T-helper 2 cell treated with Interferon-gamma antibody and Interleukin-4, amounts not matched to agents 5 μg/mL and 100 μg/mL, for 36 hours (primary cell): ENCODE data around the gene ZNF594.
"Not testable (repeated sequence)": the region's sequence is repeated elsewhere in the genome, so short reads cannot be mapped to it uniquely, and the experiment has no call there.

ENCODE experiments used
- DNase-seq: peaks from one replicate; pipeline ENCODE4 v3.0.0; 2021; ENCODE audit warnings: low spot score
- H3K27ac Mint-ChIP-seq: one replicate; pipeline ENCODE4 v1.8.0; 2021; ENCODE audit warnings: mild to moderate bottlenecking, mixed read lengths
- H3K27me3 Mint-ChIP-seq: one replicate; pipeline ENCODE4 v1.8.0; 2021; ENCODE audit warnings: low read depth, mixed read lengths
- H3K36me3 Mint-ChIP-seq: one replicate; pipeline ENCODE4 v1.8.0; 2021; ENCODE audit warnings: low read depth, mixed read lengths
- H3K4me1 Mint-ChIP-seq: one replicate; pipeline ENCODE4 v1.8.0; 2021; ENCODE audit warnings: low read depth, mixed read lengths
- H3K4me3 Mint-ChIP-seq: one replicate; pipeline ENCODE4 v1.8.0; 2022; ENCODE audit warnings: mild to moderate bottlenecking, moderate library complexity, mixed read lengths
- H3K9me3 Mint-ChIP-seq: one replicate; pipeline ENCODE4 v1.8.0; 2021; ENCODE audit warnings: mixed read lengths

Gene ZNF594

GRCh38 chr17:5191541-5192417, at the start of gene ZNF594:
Gene ZNF594, minus strand, starts transcription at chr17:5191868. Its CDS starts 7,612 bp downstream, at chr17:5184256.
- H3K36me3 Mint-ChIP-seq = peaks cover 41% of the 10 kb centered on the region
- H3K27ac Mint-ChIP-seq = peak within 1 kb of the TSS; percentile 87
- H3K4me1 Mint-ChIP-seq = peaks cover 21% of the 10 kb centered on the region
- no peaks in the 10 kb centered on the region for H3K27me3 Mint-ChIP-seq
- peak; percentile 97 for DNase-seq
- peak within 1 kb of the TSS; percentile 93 for H3K4me3 Mint-ChIP-seq
- H3K9me3 Mint-ChIP-seq = peaks cover 39% of the 10 kb centered on the region

- not testable (repeated sequence) for DNase-seq, H3K4me3 Mint-ChIP-seq, H3K9me3 Mint-ChIP-seq, H3K27ac Mint-ChIP-seq, H3K36me3 Mint-ChIP-seq, H3K27me3 Mint-ChIP-seq, H3K4me1 Mint-ChIP-seq
Observed at GRCh38 chr17:5239769-5240168, 48.1 kb upstream of the ZNF594 start.

GRCh38 chr17:5238333-5238732, 46.7 kb upstream of the ZNF594 start:
- Mint-ChIP-seq H3K4me1 (peaks cover 9% of the 10 kb centered on the region), H3K27me3 (no peaks in the 10 kb centered on the region), H3K4me3 (no peak overlapping the region), H3K9me3 (no peaks in the 10 kb centered on the region), H3K36me3 (no peaks in the 10 kb centered on the region), H3K27ac (no peak overlapping the region)
- no peak for DNase-seq

GRCh38 chr17:5237541-5238016, 45.9 kb upstream of the ZNF594 start:
- no peak overlapping the region for H3K27ac Mint-ChIP-seq
- H3K4me3 Mint-ChIP-seq = no peak overlapping the region
- no peaks in the 10 kb centered on the region for H3K36me3 Mint-ChIP-seq

GRCh38 chr17:5236938-5237540, 45.4 kb upstream of the ZNF594 start:
- Mint-ChIP-seq H3K4me3 (no peak overlapping the region), H3K27me3 (no peaks in the 10 kb centered on the region), H3K27ac (no peak overlapping the region), H3K4me1 (peaks cover 4% of the 10 kb centered on the region), H3K36me3 (no peaks in the 10 kb centered on the region), H3K9me3 (no peaks in the 10 kb centered on the region)
- DNase-seq = no peak

More at GRCh38 chr17:5237541-5238016, 45.9 kb upstream of the ZNF594 start:
- peak; percentile 27 for DNase-seq
- Mint-ChIP-seq H3K4me1 (peaks cover 7% of the 10 kb centered on the region), H3K27me3 (no peaks in the 10 kb centered on the region), H3K9me3 (no peaks in the 10 kb centered on the region)

GRCh38 chr17:5234645-5235576, 43.2 kb upstream of the ZNF594 start, which contains the start of gene SCIMP:
Gene SCIMP, minus strand, starts transcription at chr17:5234860. Its CDS starts 105 bp downstream, at chr17:5234755.
- Mint-ChIP-seq H3K36me3 (no peaks in the 10 kb centered on the region), H3K27ac (no peak within 1 kb of the TSS), H3K27me3 (no peaks in the 10 kb centered on the region), H3K9me3 (no peaks in the 10 kb centered on the region), H3K4me3 (no peak within 1 kb of the TSS), H3K4me1 (peaks cover 2% of the 10 kb centered on the region)
- no peak for DNase-seq

- not testable (repeated sequence) for H3K9me3 Mint-ChIP-seq, H3K4me1 Mint-ChIP-seq, H3K4me3 Mint-ChIP-seq, H3K27ac Mint-ChIP-seq, H3K27me3 Mint-ChIP-seq, H3K36me3 Mint-ChIP-seq, DNase-seq
Observed at GRCh38 chr17:5233492-5233891, 41.8 kb upstream of the ZNF594 start.

GRCh38 chr17:5226940-5227878, 35.5 kb upstream of the ZNF594 start:
- DNase-seq = no peak
- H3K4me1 Mint-ChIP-seq = peaks cover 5% of the 10 kb centered on the region
- no peaks in the 10 kb centered on the region for H3K36me3 Mint-ChIP-seq
- H3K9me3 Mint-ChIP-seq = no peaks in the 10 kb centered on the region
- peak overlapping the region; percentile 52 for H3K27ac Mint-ChIP-seq
- H3K4me3 Mint-ChIP-seq = no peak overlapping the region
- H3K27me3 Mint-ChIP-seq = no peaks in the 10 kb centered on the region

- Mint-ChIP-seq H3K4me3 (no peak overlapping the region), H3K9me3 (no peaks in the 10 kb centered on the region), H3K36me3 (no peaks in the 10 kb centered on the region), H3K4me1 (peaks cover 5% of the 10 kb centered on the region), H3K27me3 (no peaks in the 10 kb centered on the region), H3K27ac (no peak overlapping the region)
- DNase-seq = no peak
Observed at GRCh38 chr17:5225668-5226457, 34.2 kb upstream of the ZNF594 start.

GRCh38 chr17:5221912-5222311, 30.2 kb upstream of the ZNF594 start:
- not testable (repeated sequence) for H3K27me3 Mint-ChIP-seq, H3K4me1 Mint-ChIP-seq, H3K27ac Mint-ChIP-seq, H3K4me3 Mint-ChIP-seq, H3K9me3 Mint-ChIP-seq, H3K36me3 Mint-ChIP-seq, DNase-seq

GRCh38 chr17:5220074-5220473, 28.4 kb upstream of the ZNF594 start:
- H3K9me3 Mint-ChIP-seq = no peaks in the 10 kb centered on the region
- no peaks in the 10 kb centered on the region for H3K27me3 Mint-ChIP-seq
- no peak overlapping the region for H3K4me3 Mint-ChIP-seq
- no peak for DNase-seq
- no peaks in the 10 kb centered on the region for H3K4me1 Mint-ChIP-seq
- no peak overlapping the region for H3K27ac Mint-ChIP-seq
- H3K36me3 Mint-ChIP-seq = no peaks in the 10 kb centered on the region

- no peaks in the 10 kb centered on the region for H3K27me3 Mint-ChIP-seq
- DNase-seq = no peak
- no peaks in the 10 kb centered on the region for H3K9me3 Mint-ChIP-seq
- no peaks in the 10 kb centered on the region for H3K4me1 Mint-ChIP-seq
- H3K4me3 Mint-ChIP-seq = no peak overlapping the region
- no peaks in the 10 kb centered on the region for H3K36me3 Mint-ChIP-seq
- no peak overlapping the region for H3K27ac Mint-ChIP-seq
Observed at GRCh38 chr17:5219536-5219935, 27.9 kb upstream of the ZNF594 start.
